Central memory CD8-positive, alpha-beta T cell (primary cell): ENCODE data around the gene AFF1.
"Not testable (repeated sequence)": the region's sequence is repeated elsewhere in the genome, so short reads cannot be mapped to it uniquely, and the experiment has no call there.

Source experiments
- ATAC-seq: fragments of 150-1000 bp; cut with Tn5 transposase; replicated peaks from 2 replicates; pipeline ENCODE4 v1.10.0; 2022; ENCODE audit warnings: mild to moderate bottlenecking, moderate FRiP score, moderate number of reproducible peaks; ENCODE audit not compliant: poor library complexity, severe bottlenecking; ENCODE audit errors: extremely low read depth
- DNase-seq, 2 donors: peaks; one replicate each; pipeline ENCODE4 v3.0.0; 2021; ENCODE audit warnings: low spot score in 2 of 2
- H3K27ac Mint-ChIP-seq: one replicate; pipeline ENCODE4 v1.8.0; 2022; ENCODE audit warnings: low read depth, mild to moderate bottlenecking, moderate library complexity, mixed read lengths
- H3K27me3 Mint-ChIP-seq: one replicate; pipeline ENCODE4 v1.8.0; 2022; ENCODE audit warnings: mixed read lengths
- H3K36me3 Mint-ChIP-seq: one replicate; pipeline ENCODE4 v1.8.0; 2022; ENCODE audit warnings: mild to moderate bottlenecking, moderate library complexity, mixed read lengths; ENCODE audit not compliant: insufficient read depth
- H3K4me1 Mint-ChIP-seq: one replicate; pipeline ENCODE4 v1.8.0; 2022; ENCODE audit warnings: mixed read lengths
- H3K4me3 Mint-ChIP-seq: one replicate; pipeline ENCODE4 v1.8.0; 2022; ENCODE audit warnings: mild to moderate bottlenecking, moderate library complexity, mixed read lengths
- H3K9me3 Mint-ChIP-seq: one replicate; pipeline ENCODE4 v1.8.0; 2022; ENCODE audit warnings: mixed read lengths

AFF1 gene

GRCh38 chr4:87033902-87034301, 99.1 kb downstream of the AFF1 start:
- ATAC-seq (no peak), DNase-seq (no peak)
- Mint-ChIP-seq H3K4me1 (peaks cover 49% of the 10 kb centered on the region), H3K36me3 (peaks cover 2% of the 10 kb centered on the region), H3K27me3 (no peaks in the 10 kb centered on the region), H3K9me3 (no peaks in the 10 kb centered on the region), H3K4me3 (no peak overlapping the region), H3K27ac (no peak overlapping the region)

DNA sequence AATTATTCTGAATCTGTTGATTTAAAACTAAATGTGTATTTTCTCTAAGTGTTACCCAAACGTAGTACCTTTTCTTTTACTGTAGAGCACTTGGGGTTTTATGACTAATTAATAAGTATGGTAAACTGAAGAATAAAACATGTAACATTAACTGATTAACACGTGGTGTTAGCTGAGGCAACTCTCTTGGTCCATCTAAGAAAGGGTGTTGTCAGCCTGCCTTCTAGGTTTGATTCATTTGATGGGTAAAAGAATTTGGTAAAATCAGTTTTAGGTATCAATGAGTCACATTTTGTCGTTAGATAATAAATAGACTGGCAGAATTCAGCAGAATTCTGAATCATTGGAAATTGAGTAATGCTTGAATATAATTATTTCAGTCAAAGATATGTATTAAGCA, 99.7 kb downstream of the AFF1 start:
- DNase-seq (no peak), ATAC-seq (no peak)
- H3K9me3 Mint-ChIP-seq, result no peaks in the 10 kb centered on the region
- no peaks in the 10 kb centered on the region for H3K27me3 Mint-ChIP-seq
- H3K36me3 Mint-ChIP-seq, result peaks cover 1% of the 10 kb centered on the region
- H3K27ac Mint-ChIP-seq, result no peak overlapping the region
- no peak overlapping the region for H3K4me3 Mint-ChIP-seq
- peaks cover 49% of the 10 kb centered on the region for H3K4me1 Mint-ChIP-seq

DNA sequence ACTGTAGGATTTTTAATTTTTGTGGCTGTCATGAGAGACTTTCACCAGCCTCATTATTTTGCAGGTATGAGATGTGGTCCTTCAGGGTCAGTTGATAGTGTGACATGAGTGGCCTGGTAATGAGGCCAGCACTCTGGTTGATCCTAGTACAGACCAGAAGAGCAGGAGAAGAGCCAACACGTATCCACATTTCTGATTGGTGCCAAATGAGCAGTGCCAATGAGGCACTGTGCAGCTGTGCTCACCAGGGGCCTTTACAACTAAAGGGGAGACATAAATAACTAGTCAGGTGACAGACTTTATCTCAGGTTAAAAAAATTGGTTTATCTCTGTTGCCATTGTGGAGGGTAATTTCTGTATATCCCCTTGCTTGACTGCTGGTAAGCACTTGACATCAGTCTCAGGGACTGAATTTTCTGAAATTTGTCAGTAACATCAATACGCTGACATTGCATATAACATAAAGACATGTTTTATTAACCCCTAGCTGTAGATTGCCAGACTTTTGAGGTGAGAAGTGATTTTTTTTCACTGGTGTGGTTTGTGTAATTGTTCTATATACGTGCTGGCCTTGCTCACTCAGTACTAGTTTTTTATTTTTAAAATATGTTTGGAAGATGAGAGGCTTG, 101.2 kb downstream of the AFF1 start:
- no peaks in the 10 kb centered on the region for H3K9me3 Mint-ChIP-seq
- H3K27ac Mint-ChIP-seq, result no peak overlapping the region
- no peaks in the 10 kb centered on the region for H3K27me3 Mint-ChIP-seq
- DNase-seq, result no peak
- H3K4me1 Mint-ChIP-seq, result peaks cover 47% of the 10 kb centered on the region
- H3K4me3 Mint-ChIP-seq, result no peak overlapping the region
- ATAC-seq, result no peak
- no peaks in the 10 kb centered on the region for H3K36me3 Mint-ChIP-seq

DNA sequence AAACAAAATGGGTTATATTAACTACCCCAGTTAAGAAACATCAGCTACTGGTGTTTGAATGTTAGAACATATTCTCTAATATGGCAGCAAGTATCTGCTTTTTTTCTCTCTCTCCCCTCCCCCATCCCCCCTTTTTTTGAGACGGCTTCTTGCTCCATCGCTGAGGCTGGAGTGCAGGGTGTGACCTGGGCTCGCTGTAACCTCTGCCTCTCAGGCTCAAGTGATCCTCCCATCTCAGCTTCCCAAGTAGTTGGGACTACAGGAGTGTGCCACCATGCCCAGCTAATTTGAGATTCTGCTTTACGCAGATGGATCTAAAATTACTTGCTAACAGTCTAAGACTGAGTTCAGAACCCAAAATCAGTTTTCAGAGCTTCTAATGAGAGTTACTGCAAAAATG, 101.9 kb downstream of the AFF1 start:
- DNase-seq, result no peak
- no peak for ATAC-seq
- no peaks in the 10 kb centered on the region for H3K36me3 Mint-ChIP-seq
- no peaks in the 10 kb centered on the region for H3K9me3 Mint-ChIP-seq
- H3K27ac Mint-ChIP-seq, result peak overlapping the region; percentile 44
- no peak overlapping the region for H3K4me3 Mint-ChIP-seq
- H3K27me3 Mint-ChIP-seq, result no peaks in the 10 kb centered on the region
- H3K4me1 Mint-ChIP-seq, result peaks cover 54% of the 10 kb centered on the region

DNA sequence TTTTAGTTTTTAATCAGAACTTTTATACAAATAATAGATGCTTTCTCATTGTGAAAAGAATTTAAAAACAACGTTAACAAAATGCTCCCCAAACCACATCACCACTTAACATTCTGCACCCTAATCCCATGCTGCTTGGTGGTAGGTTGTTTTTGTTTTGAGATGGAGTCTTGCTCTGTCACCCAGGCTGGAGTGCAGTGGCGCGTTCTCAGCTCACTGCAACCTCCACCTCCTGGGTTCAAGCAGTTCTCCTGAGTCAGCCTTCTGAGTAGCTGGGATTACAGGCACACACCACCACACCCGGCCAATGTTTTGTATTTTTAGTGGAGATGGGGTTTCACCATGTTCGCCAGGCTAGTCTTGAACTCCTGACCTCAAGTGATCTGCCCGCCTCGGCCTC, 102.4 kb downstream of the AFF1 start:
- ATAC-seq, H3K36me3 Mint-ChIP-seq, DNase-seq, H3K9me3 Mint-ChIP-seq, H3K4me3 Mint-ChIP-seq, H3K27me3 Mint-ChIP-seq: not testable (repeated sequence)
- Mint-ChIP-seq H3K27ac (peak overlapping the region; percentile 44), H3K4me1 (peaks cover 58% of the 10 kb centered on the region)

DNA sequence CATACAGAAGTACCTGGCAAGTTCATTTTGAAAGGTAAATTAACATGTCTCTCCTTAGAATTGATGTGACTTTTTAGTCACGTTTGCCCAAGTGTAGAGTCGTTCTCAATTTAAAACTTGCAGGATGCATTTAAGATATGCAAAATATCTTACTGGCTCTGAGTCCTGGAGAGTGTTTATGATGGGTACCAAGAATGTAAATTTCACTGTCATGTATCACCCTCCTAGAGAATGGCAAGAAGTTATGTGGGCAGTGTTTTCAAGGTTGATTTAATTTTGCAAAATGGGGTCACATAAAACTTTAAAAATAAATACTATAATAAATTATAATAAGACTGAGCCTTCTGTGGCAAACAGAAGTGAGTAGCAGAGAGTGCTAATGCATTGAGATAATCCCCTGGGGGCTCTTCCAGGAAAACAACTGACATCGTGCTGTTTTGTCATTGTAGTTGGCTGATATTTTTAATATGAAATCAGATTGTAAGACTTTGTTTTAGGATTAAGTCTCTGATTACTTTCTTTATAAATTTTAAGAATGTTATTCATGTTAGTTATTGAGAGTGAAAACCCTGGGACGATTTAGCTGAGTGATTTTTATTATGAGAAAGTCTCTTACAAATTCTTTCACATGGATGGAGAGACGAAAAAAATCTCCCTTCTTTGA, 103.0 kb downstream of the AFF1 start:
- H3K4me1 Mint-ChIP-seq, result peaks cover 62% of the 10 kb centered on the region
- DNase-seq, result no peak
- H3K27me3 Mint-ChIP-seq, result no peaks in the 10 kb centered on the region
- no peaks in the 10 kb centered on the region for H3K9me3 Mint-ChIP-seq
- no peaks in the 10 kb centered on the region for H3K36me3 Mint-ChIP-seq
- no peak overlapping the region for H3K27ac Mint-ChIP-seq
- no peak overlapping the region for H3K4me3 Mint-ChIP-seq
- ATAC-seq, result no peak

DNA sequence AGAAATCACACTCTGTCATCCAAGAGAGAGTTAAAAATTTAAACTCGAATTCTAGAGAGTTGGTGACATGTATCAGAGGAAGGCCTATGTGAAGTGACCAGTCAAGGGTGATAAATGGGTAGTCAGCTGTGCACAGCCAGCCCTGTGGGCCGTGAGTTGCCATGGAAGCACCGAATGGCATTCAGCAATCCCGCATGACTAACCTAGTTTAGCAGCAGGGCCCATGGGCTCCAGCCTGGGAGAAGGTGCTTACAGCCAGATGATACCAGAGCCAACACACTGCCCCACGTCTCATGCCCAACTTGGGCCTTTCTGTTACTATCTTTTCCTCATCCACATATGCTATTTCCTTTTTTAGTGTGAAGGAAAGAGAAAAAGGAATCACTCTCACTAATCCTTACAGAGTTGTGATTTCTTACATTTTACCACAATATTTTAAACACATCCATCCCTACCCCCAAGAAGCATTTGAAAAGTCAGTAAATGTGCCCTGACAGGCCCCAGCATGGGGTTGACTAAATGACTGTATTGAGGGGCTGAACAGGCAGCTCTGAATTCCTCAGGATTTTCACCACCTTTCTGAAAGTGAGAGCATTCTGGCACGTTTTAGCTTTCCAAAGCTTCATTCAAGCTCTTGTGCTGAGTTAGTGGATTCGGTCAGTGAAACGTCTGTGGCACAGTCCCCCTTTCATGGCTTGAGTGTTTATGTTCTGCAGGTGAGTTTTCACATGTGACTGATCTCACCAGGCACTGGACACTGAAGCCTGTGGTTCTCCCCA, 104.2 kb downstream of the AFF1 start:
- no peak for DNase-seq
- Mint-ChIP-seq H3K27ac (no peak overlapping the region), H3K27me3 (no peaks in the 10 kb centered on the region), H3K4me3 (no peak overlapping the region), H3K4me1 (peaks cover 72% of the 10 kb centered on the region), H3K36me3 (no peaks in the 10 kb centered on the region), H3K9me3 (no peaks in the 10 kb centered on the region)
- ATAC-seq, result no peak

GRCh38 chr4:87041141-87041540, 106.3 kb downstream of the AFF1 start:
- Mint-ChIP-seq H3K27me3 (no peaks in the 10 kb centered on the region), H3K4me3 (no peak overlapping the region), H3K27ac (no peak overlapping the region), H3K36me3 (no peaks in the 10 kb centered on the region), H3K4me1 (peaks cover 54% of the 10 kb centered on the region), H3K9me3 (no peaks in the 10 kb centered on the region)
- ATAC-seq (no peak), DNase-seq (no peak)

- no peak overlapping the region for H3K27ac Mint-ChIP-seq
- ATAC-seq (no peak), DNase-seq (no peak)
- no peak overlapping the region for H3K4me3 Mint-ChIP-seq
- H3K4me1 Mint-ChIP-seq, result peaks cover 43% of the 10 kb centered on the region
- H3K36me3 Mint-ChIP-seq, result peaks cover 2% of the 10 kb centered on the region
- no peaks in the 10 kb centered on the region for H3K9me3 Mint-ChIP-seq
- no peaks in the 10 kb centered on the region for H3K27me3 Mint-ChIP-seq
Observed at GRCh38 chr4:87042221-87042620, 107.4 kb downstream of the AFF1 start.

GRCh38 chr4:87042986-87043820, 108.4 kb downstream of the AFF1 start:
- Mint-ChIP-seq H3K36me3 (peaks cover 6% of the 10 kb centered on the region), H3K4me1 (peaks cover 39% of the 10 kb centered on the region), H3K4me3 (no peak overlapping the region), H3K27ac (no peak overlapping the region), H3K9me3 (no peaks in the 10 kb centered on the region), H3K27me3 (no peaks in the 10 kb centered on the region)
- ATAC-seq (no peak), DNase-seq (no peak)

DNA sequence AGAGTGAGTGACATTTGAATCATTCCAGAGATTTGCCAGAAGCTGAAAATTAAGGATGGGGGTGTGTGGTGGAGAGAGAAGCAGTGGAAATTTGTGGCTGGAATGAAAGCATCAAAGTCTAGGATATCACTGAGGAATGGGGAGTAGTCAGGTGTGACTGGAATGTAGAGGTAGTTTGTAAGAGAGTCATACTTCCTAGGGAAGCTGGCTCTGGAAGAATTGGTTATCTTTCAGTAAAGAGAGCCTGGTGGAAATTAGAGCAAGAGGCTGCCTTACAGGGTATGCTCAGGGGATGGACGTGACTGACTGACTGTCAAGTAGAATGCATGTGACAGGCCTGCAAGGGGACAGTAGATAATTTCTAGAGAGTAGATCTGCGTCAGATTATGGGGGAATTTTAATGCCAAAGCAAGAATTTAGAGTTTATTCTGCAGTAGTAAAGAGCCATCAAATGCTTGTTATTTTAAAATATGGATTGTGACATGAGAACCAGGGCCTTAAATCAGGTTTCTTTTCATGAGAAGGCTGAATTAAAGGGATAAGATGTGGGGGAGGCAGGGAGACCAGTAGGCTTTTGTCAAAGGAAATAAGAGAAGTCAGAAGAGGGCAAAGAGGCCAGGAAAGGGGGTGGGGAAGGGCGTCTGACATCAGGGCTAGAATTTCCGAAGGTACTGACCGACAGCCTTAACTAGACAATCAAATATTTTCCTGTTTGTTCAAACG, 109.9 kb downstream of the AFF1 start:
- Mint-ChIP-seq H3K27me3 (no peaks in the 10 kb centered on the region), H3K4me1 (peaks cover 26% of the 10 kb centered on the region), H3K9me3 (no peaks in the 10 kb centered on the region), H3K36me3 (peaks cover 10% of the 10 kb centered on the region), H3K27ac (no peak overlapping the region), H3K4me3 (no peak overlapping the region)
- DNase-seq (no peak), ATAC-seq (no peak)

DNA sequence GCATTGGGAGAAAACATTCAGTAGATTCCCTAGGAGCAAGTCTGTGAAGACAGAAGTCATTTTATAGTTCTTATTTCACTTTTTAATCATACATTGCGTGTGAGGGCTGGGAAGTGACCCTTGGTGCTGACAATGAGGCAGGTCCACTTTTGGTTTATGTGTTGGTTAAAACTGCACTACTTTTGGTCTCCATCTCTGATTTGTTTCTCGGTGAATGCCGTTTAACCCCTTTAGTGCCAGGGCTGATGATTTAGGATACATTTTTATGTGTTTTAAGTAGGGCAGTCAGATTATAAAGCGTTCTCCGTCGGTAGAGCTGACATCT, 110.4 kb downstream of the AFF1 start:
- H3K27ac Mint-ChIP-seq, result no peak overlapping the region
- ATAC-seq (no peak), DNase-seq (no peak)
- no peak overlapping the region for H3K4me3 Mint-ChIP-seq
- H3K36me3 Mint-ChIP-seq, result peaks cover 11% of the 10 kb centered on the region
- H3K27me3 Mint-ChIP-seq, result no peaks in the 10 kb centered on the region
- H3K9me3 Mint-ChIP-seq, result no peaks in the 10 kb centered on the region
- peaks cover 26% of the 10 kb centered on the region for H3K4me1 Mint-ChIP-seq
